Thymus (tissue), 11 donors: Measurements from ENCODE around the gene ST6GALNAC2. TPM values are rescaled to one million over a fixed set of nuclear protein-coding genes. Genes with fewer than 3 reads are reported as not detected.

Experiments used
- DNase-seq, 9 donors: peaks; one replicate each; pipeline ENCODE4 v3.0.0-alpha.2; 2013; ENCODE audit warnings: low spot score in 9 of 9, low read depth in 6 of 9, missing footprints in 1 of 9
- H3K27ac ChIP-seq, 2 donors: one replicate each; pipeline ENCODE4 v1.5.1; 2013; ENCODE audit warnings: control low read depth in 1 of 2, low read depth in 1 of 2, low read length in 1 of 2, mild to moderate bottlenecking in 1 of 2, moderate library complexity in 1 of 2
- H3K27me3 ChIP-seq, 2 donors: one replicate each; pipeline ENCODE4 v1.5.1; 2013; ENCODE audit warnings: low read length in 1 of 2; ENCODE audit not compliant: control insufficient read depth in 2 of 2, insufficient read depth in 1 of 2
- H3K36me3 ChIP-seq, 2 donors: one replicate each; pipeline ENCODE4 v1.5.1; 2013; ENCODE audit warnings: low read length in 1 of 2, mild to moderate bottlenecking in 1 of 2, moderate library complexity in 1 of 2; ENCODE audit not compliant: control insufficient read depth in 2 of 2, insufficient read depth in 2 of 2
- H3K4me1 ChIP-seq, 2 donors: one replicate each; pipeline ENCODE4 v1.5.1; 2013; ENCODE audit warnings: low read length in 2 of 2; ENCODE audit not compliant: control insufficient read depth in 2 of 2, insufficient read depth in 2 of 2
- H3K4me3 ChIP-seq, 2 donors: one replicate each; pipeline ENCODE4 v1.5.1; 2013; ENCODE audit warnings: low read length in 2 of 2, control low read depth in 1 of 2, mild to moderate bottlenecking in 1 of 2
- H3K9me3 ChIP-seq, 2 donors: one replicate each; pipeline ENCODE4 v1.5.1; 2013; ENCODE audit warnings: low read length in 1 of 2, mild to moderate bottlenecking in 1 of 2; ENCODE audit not compliant: control insufficient read depth in 2 of 2, insufficient read depth in 1 of 2
- WGBS: extraction: QIAGEN DNeasy Blood & Tissue Kit; methylation state at CpG from one replicate; pipeline ENCODE4 v1.1.7; 2013; 5-methylcytosine and 5-hydroxymethylcytosine counted together
- polyA plus RNA-seq: library from polyadenylated mRNA; stranded (reverse); fragments of 200-250 nt; gene quantifications from one replicate; pipeline ENCODE4 v1.2.3, GENCODE V29; 2013
- total RNA-seq: library from RNA; stranded (reverse); fragments of 120-200 nt; gene quantifications from one replicate; pipeline ENCODE4 v1.2.4, GENCODE V29; 2013
- donor health status: healthy.

ST6GALNAC2 gene
- total and polyA plus RNA-seq, 2 donors, result 0.76 to 4.3 TPM

GRCh38 chr17:76553178-76553908, 32.3 kb downstream of the ST6GALNAC2 start:
- H3K4me1 ChIP-seq, result peaks cover 7 to 15% of the 10 kb centered on the region in 2 donors
- H3K36me3 ChIP-seq, result peaks cover 0 to 5% of the 10 kb centered on the region in 2 donors
- no peak for DNase-seq
- no peak overlapping the region for H3K4me3 ChIP-seq
- no peak overlapping the region for H3K27ac ChIP-seq
- H3K27me3 ChIP-seq, result no peaks in the 10 kb centered on the region
- 47% methylated on average over 8 of the region's 8 CpGs for WGBS
- H3K9me3 ChIP-seq, result no peaks in the 10 kb centered on the region

DNA sequence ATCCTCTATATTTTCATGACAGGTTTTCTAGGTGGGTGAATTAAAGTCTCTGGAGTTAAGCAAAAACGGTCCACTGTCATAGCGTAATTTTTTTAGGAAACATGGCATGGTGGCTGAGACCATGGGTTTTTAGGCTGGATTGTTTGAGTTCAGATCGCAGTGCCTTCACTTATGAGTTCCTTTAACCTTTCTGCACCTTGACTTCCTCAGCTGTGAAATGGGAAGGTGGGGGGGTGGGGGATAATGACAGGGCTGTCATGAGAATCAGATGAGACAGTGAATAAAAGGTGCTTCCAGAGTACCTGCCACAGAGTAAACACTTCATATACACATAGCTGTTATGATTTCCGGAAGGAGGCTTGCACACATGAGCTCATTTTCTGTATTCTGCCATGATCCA, 34.0 kb downstream of the ST6GALNAC2 start:
- H3K36me3 ChIP-seq, result peaks cover 0 to 5% of the 10 kb centered on the region in 2 donors
- H3K4me1 ChIP-seq, result peaks cover 8 to 15% of the 10 kb centered on the region in 2 donors
- no peak for DNase-seq
- WGBS, result 96% methylated on average over 4 of the region's 4 CpGs
- no peaks in the 10 kb centered on the region for H3K9me3 ChIP-seq
- peak overlapping the region in 1 of 2 donors; percentile 3 for H3K27ac ChIP-seq
- no peaks in the 10 kb centered on the region for H3K27me3 ChIP-seq
- no peak overlapping the region for H3K4me3 ChIP-seq

DNA sequence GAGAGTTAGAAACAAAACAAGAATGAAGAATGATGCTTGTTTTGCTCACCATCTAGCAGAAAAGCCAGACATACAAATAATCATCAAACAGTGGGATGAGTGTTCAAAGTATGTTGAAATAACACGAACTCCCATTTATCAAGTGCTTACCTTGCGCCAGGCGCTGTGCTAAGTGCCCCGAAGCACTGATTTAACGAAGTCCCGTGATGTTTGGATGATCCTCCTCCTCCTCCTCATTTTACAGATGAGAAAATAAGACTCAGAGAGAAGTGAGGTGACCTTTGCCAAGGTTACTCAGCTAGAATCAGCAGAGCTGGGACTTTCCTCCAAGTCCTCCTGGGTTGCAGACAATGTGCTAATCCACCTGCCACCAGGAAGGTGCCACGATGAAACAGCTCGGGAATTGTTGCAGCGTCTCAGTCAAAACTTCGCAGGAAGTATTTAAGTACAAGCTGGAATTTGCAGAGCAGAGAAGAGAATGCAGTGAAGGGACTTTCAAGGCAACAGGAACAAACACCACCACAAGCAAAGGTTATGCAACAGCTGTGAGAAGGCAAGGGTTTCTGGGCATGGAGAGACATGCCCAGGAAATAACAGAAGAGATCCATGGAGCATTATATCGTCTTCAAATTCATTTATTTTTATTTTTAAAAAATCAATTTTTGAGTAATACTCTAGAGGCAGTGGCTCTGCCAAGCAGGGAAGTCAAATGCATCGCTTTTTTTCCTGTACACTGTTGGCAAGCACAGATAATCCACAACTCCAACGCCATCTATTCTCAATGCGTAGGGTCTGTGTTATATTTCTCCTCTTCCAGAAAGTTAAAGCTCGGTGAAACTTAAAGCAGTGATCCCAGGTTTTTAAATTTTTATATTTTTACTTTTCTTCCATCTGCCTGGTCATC, 34.7 kb downstream of the ST6GALNAC2 start:
- Histone ChIP-seq H3K27ac (peak overlapping the region; percentile 53), H3K27me3 (peaks cover 0 to 2% of the 10 kb centered on the region in 2 donors), H3K4me3 (no peak overlapping the region), H3K9me3 (no peaks in the 10 kb centered on the region), H3K4me1 (peaks cover 6 to 16% of the 10 kb centered on the region in 2 donors), H3K36me3 (peaks cover 0 to 5% of the 10 kb centered on the region in 2 donors)
- no peak for DNase-seq
- 72% methylated on average over 15 of the region's 15 CpGs for WGBS

DNA sequence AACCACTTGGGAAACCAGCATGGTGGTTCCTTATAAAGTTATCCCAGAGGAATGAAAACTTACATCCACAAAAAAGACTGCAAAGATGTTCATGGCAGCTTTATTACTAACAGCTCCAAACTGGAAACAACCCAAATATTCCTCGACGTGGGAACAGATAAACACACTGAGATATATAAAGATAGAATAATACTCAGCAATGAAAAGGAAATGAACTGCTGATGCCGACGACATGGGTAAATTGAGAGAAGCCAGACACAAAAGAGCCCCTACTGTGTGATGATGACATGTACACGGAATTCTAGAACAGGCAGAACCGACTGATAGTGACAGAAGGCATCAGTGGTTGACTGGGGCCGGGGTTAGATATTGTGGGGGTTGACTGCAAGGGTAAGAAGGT, 36.1 kb downstream of the ST6GALNAC2 start:
- H3K27me3 ChIP-seq, result peaks cover 0 to 12% of the 10 kb centered on the region in 2 donors
- WGBS, result 97% methylated on average over 7 of the region's 7 CpGs
- peaks cover 0 to 5% of the 10 kb centered on the region in 2 donors for H3K36me3 ChIP-seq
- H3K4me3 ChIP-seq, result no peak overlapping the region
- peaks cover 8 to 18% of the 10 kb centered on the region in 2 donors for H3K4me1 ChIP-seq
- H3K9me3 ChIP-seq, result no peaks in the 10 kb centered on the region
- no peak for DNase-seq
- no peak overlapping the region for H3K27ac ChIP-seq

DNA sequence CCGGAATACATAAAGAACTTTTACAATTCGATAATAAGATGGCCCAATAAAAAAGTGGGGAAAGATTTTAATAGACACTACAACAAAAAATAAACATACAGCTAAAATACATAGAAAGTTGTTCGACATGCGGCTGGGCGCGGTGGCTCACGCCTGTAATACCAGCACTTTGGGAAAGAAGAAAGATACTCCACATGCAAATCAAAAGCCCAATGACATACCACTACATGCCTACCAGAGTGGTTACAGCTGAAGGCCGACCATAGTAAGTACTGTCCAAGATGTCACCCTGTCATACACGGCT, 36.5 kb downstream of the ST6GALNAC2 start:
- WGBS, result 91% methylated on average over 9 of the region's 9 CpGs
- peaks cover 8 to 22% of the 10 kb centered on the region in 2 donors for H3K4me1 ChIP-seq

DNA sequence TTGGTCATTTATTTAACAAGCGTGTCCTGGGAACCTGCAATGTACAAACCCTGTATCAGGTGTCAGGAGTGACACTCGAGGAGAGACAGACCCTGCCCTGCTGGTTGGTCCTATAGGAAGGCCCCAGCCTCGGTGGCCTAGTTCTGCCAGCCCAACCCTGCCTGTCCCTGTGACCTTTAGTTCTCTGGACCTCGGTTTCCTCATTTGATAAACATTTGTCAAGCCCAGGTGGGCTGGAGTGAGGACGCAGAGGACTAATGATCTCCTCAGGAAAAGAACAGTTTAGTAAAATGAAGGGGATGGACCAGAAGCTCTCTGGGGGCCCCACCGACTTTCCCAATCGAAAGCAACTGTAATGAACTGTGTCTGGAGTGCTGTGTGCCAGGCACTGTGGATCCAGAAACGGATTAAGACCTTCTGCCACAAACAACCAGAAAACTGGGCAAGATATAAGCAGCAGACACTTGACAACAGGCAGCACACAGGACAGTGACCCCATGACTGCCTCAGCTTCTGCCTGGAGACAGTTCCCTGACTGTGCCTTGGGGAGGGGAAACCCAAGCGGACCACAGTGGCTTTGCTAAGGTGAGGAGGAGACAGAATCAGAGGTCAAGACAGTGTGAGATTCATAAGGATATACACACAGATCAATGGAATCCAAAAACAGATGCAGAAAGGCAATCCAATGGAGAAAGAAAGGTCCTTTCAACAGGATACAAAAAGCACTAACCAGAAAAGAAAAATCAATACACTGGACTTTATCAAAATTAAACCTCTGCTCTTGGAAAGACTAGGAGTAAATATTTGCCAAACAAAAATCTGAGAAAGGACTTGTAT, 37.1 kb downstream of the ST6GALNAC2 start:
- peaks cover 0 to 22% of the 10 kb centered on the region in 2 donors for H3K27me3 ChIP-seq
- H3K4me1 ChIP-seq, result peaks cover 8 to 26% of the 10 kb centered on the region in 2 donors
- no peak for DNase-seq
- H3K27ac ChIP-seq, result no peak overlapping the region
- H3K36me3 ChIP-seq, result no peaks in the 10 kb centered on the region
- no peak overlapping the region for H3K4me3 ChIP-seq
- H3K9me3 ChIP-seq, result no peaks in the 10 kb centered on the region
- 84% methylated on average over 9 of the region's 9 CpGs for WGBS

More for the DNA sequence above, 36.5 kb downstream of the ST6GALNAC2 start:
- peaks cover 0 to 2% of the 10 kb centered on the region in 2 donors for H3K36me3 ChIP-seq
- no peak for DNase-seq
- H3K4me3 ChIP-seq, result no peak overlapping the region
- H3K27me3 ChIP-seq, result peaks cover 0 to 16% of the 10 kb centered on the region in 2 donors
- no peak overlapping the region for H3K27ac ChIP-seq
- H3K9me3 ChIP-seq, result no peaks in the 10 kb centered on the region

- no peaks in the 10 kb centered on the region for H3K9me3 ChIP-seq
- H3K4me1 ChIP-seq, result peaks cover 8 to 27% of the 10 kb centered on the region in 2 donors
- peak overlapping the region in 1 of 2 donors; percentile 25 for H3K27ac ChIP-seq
- no peak overlapping the region for H3K4me3 ChIP-seq
- no peak for DNase-seq
- H3K36me3 ChIP-seq, result no peaks in the 10 kb centered on the region
- H3K27me3 ChIP-seq, result peaks cover 6 to 30% of the 10 kb centered on the region in 2 donors
- WGBS, result 92% methylated on average over 2 of the region's 2 CpGs
Measured at GRCh38 chr17:76547642-76548202, 37.9 kb downstream of the ST6GALNAC2 start.

GRCh38 chr17:76547183-76547641, 38.4 kb downstream of the ST6GALNAC2 start:
- peak overlapping the region in 1 of 2 donors; percentile 36 for H3K27ac ChIP-seq
- no peaks in the 10 kb centered on the region for H3K36me3 ChIP-seq
- no peaks in the 10 kb centered on the region for H3K9me3 ChIP-seq
- H3K27me3 ChIP-seq, result peaks cover 7 to 36% of the 10 kb centered on the region in 2 donors
- 10% methylated on average over 3 of the region's 3 CpGs for WGBS
- peak in 7 of 9 donors; percentile 62 to 87 (median 73) for DNase-seq
- H3K4me3 ChIP-seq, result no peak overlapping the region
- peaks cover 8 to 27% of the 10 kb centered on the region in 2 donors for H3K4me1 ChIP-seq
